SIG-M5 (cell line): ENCODE measurements around the gene NDUFA3.
"Not testable (repeated sequence)": the region's sequence is repeated elsewhere in the genome, so short reads cannot be mapped to it uniquely, and the experiment has no call there.

ENCODE experiments used
- DNase-seq: peaks from one replicate; lab custom pipeline; 2025; lab: John Stamatoyannopoulos, UW

Gene NDUFA3

DNA sequence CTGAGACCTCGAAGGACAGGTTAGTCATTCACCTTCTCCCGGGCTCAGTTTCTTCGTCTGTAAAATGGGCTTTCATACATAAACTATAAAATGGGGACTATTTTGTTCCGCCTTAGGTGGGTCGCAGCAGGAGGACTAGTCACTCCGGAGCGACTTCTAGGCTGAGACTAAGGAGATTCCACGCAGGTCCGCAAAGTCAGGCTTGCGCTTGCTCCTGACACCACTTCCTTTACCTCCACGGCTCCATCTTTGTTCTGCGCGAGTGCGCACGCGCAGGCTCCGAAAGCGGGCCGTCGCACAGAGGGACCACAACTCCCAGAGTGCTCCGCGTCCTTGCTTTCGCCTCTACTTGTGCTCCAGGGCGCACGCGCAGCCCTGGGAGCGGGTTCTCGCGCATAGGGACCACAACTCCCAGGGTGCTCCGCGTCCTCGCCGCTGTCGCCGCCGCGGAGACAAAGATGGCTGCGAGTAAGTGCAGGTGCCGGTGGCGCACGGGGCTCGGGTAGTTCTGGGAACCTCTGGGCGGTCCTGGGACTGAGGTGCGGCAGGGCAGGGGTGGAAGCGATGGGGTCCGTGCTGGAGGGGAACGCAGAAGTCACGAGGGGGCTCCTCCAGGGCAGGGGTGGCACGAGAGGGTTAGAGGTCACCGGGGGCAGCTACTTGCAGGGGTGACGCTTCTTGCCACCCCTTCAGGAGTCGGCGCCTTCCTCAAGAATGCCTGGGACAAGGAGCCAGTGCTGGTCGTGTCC is at the start of gene NDUFA3:
NDUFA3 (plus strand) TSS at position 435 of the 749 bp plus-strand sequence; CDS start at position 459, 24 bp downstream.
- peak; percentile 71 for DNase-seq

- DNase-seq, result no peak
These were observed 40.0 kb upstream of the NDUFA3 start for GRCh38 chr19:54062643-54063042.

GRCh38 chr19:54063350-54064116 is 39.1 kb upstream of the NDUFA3 start, which contains the start of gene VSTM1:
TSS of gene VSTM1 (minus strand) at chr19:54063897. CDS start at chr19:54063777, 120 bp downstream.
- no peak for DNase-seq

DNA sequence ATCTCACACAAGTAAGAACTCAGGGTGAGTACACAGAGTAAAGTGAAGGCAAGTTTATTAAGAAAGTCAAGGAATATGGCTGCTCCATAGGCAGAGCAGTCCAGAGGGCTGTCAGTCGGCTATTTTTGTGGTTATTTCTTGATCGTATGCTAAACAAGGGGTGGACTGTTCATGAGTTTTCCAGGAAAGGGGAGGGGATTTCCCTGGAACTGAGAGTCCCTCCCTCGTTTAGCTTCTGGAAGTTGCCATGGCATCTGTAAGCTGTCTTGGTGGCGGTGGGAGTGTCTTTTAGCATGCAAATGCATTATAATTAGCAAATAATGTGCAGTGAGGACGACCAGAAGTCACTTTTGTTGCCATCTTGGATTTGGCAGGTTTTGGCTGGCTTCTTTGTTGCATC is 33.2 kb upstream of the NDUFA3 start:
- DNase-seq, result no peak

- no peak for DNase-seq
These were observed 28.8 kb upstream of the NDUFA3 start for GRCh38 chr19:54073829-54074228.

DNA sequence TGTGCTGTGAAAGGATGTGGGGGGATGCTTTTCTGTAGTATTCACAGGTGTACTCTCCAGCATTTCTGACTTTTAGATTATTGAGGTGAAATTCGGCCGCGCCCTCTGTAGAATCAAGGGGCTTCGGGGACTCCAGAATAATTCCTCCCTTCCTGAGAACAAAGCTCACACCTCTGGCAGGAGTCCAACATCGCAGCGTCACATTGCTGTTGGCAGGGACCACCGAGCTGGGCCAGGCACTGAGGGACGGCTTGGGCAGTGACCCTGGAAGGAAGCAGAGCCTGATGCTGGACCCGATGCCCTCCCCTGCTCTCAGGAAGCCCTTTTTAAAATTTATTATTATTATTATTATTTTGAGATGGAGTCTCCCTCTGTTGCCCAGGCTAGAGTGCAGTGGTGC is 27.8 kb upstream of the NDUFA3 start:
- DNase-seq, result no peak

DNA sequence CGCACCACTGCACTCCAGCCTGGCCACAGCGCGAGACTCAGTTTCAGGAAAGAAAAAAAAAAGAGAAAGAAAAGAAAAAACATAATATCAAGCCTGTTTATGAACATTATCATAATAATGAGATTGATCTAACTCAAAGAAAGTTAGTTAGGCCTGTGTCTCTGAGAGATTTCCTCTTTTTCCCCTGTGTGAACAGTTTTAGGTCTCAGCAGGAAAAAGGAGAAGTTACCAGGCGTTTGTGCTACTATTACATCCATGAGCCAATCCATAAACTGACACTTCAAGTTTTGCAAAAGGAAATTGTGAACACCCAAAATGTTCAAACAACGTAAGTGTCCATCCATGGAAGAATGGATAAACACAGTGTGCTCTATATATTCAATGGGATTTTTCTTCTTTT is 25.3 kb upstream of the NDUFA3 start:
- peak; percentile 23 for DNase-seq

- DNase-seq, result no peak
These were observed 21.6 kb upstream of the NDUFA3 start, which contains the start of gene TARM1 for GRCh38 chr19:54081032-54081431. TSS of gene TARM1 (minus strand) at chr19:54081365. CDS start at chr19:54081340, 25 bp downstream.

DNA sequence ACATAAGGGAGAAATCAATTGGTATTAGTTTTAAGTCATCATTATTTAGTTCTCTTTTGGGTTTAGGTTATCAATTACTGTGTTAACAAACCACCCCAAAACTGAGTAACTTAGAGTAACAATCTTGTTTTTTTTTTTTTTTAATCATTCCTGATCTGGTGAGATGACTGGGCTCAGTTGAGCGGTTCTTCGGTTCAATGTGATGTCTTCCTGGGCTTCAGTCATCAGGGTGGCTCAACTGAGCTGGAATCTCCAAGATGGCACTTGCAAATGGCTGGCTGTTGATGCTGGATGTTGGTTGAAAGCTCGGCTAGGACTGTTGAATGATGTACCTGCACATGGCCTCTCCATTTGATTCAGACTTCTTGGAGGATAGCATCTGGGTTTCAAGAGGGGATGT is 18.2 kb upstream of the NDUFA3 start:
- no peak for DNase-seq

DNA sequence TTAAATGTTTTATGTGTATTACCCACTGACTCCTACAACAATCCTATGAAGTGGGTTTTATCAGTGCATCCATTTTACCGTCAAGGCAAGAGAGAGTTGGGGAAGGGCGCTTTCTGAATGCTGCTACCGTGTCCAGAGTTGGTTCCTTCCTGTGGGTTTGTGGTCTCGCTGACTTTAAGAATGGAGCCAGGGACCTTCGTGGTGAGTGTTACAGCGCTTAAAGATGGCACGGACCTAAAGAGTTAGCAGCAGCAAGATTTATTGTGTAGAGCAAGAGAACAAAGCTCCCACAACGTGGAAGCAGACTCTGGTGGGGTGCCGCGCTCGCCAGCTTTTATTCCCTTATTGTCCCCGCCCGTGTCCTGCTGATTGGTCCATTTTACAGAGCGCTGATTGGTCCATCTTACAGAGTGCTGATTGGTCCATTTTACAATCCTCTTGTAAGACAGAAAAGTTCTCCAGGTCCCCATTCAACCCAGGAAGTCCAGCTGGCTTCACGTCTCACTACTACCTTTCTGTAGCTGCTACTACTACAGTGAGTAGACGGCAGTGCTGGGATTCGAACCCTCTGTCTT is 8.1 kb upstream of the NDUFA3 start:
- DNase-seq, result no peak

DNA sequence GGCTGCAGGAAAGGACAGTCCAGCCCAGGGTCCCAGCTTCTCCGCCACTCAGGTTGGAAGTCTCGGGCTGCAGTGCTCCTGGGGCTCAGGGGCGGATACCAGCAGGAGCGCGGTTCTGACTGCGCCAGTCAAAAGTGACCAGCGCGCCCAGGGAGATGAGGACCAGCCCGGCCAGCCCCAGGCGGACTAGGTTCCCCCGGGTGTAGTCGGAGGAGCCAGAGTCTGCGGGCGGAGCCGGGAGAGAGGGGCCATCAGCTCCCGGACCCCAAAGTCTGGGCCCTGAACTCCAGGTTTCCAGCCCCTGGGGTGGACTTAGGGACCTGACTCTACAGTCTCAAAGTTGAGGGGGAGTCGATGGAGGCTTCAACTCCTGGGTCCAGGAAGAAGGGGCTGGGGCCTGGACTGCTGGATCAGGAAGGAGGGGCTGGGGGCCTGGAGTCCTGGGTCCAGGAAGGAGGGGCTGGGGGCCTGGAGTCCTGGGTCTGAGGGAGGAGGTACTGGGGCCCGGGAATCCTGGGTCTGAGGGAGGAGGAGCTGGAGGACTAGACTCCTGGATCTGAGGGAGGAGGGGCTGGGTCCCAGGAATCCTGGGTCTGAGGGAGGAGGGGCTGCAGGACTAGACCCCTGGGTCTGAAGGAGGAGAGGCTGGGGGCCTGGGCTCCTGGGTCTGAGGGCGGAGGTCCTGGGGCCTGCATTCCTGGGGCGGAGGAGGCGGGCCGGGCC is 7.4 kb upstream of the NDUFA3 start:
- no peak for DNase-seq

GRCh38 chr19:54095859-54096616 is 6.6 kb upstream of the NDUFA3 start:
- DNase-seq, result not testable (repeated sequence)

DNA sequence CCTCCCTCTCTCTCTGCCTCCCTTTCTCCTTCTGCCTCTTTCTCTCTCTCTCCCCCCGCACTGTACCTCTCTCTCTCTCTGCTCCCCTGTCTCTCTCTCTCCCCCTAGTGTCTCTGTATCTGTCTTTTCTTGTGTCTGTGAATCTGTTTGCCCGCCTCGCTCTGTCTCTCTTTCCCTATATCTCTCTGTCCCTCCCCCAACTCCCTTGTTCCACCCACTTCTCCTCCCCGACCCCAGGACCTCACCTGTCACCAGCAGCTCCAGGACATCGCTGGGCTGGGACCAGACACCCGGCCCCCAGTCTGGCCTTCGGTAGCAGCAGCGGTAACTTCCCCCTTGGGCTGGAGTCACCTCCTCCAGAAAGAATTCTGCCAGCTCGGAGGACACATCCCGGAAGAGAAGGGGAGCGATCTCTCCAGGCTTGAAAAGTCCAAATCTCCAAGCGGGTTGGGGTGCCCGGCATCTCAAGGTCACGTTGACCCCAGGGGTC is 6.0 kb upstream of the NDUFA3 start:
- no peak for DNase-seq

- DNase-seq, result no peak
These were observed 3.3 kb upstream of the NDUFA3 start for GRCh38 chr19:54099190-54099902.

GRCh38 chr19:54099903-54100255 is 2.8 kb upstream of the NDUFA3 start:
- not testable (repeated sequence) for DNase-seq

DNA sequence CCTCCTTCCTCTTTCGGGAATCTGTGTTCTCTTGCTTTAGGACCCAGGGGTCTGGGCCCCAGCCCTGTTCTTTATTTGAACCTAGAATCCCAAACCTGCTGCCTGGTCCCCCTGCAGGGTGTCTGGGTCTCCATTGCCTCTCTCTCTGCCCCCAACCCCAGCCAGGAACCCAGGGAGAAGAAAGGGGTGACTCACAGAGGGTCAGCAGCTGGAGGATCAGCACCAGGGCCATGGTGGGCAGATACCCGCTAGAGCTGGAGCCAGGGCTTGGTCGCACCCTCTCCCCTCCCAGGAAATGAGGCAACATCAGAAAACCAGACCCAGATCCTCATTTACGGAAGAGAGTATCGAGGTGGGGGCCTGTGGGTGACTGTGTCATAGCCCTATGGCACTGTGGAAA is 2.1 kb upstream of the NDUFA3 start, which contains the start of gene OSCAR:
OSCAR (minus strand) TSS at position 243 of the 400 bp plus-strand sequence; CDS start at position 232, 11 bp downstream.
- DNase-seq, result peak; percentile 74

DNA sequence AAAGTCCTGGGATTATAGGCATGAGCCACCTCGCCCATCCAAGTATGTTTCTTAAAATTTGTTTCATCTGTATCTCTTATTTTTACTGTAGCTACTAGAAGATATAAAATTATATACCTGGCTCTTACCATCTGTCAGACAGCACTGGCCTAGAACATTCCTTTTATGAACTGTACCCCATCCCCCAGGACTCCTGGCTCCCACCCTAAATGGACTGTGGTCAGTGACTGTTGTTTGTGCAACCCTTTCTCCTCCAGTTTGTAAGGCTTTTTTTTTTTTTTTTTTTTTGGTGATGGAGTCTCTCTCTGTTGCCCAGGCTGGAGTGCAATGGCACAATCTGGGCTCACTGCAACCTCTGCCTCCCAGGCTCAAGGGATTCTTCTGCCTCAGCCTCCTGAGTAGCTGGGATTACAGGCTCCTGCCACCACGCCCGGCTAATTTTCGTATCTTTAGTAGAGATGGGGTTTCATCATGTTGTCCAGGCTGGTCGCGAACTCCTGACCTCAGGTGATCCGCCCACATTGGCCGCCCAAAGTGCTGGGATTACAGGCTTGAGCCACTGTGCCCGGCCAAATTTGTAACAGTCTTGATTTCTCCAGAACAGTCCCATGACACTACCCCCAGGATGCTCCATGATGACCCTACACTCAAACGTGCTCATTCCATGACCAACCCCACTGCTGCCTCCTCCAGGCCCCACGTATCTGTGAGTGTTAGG is 2.5 kb downstream of the NDUFA3 start:
- no peak for DNase-seq

GRCh38 chr19:54105796-54106195 is 3.1 kb downstream of the NDUFA3 start:
- no peak for DNase-seq

- DNase-seq, result no peak
These were observed 4.1 kb downstream of the NDUFA3 start for GRCh38 chr19:54106716-54107115.
